Measurements from ENCODE around the gene SPAG17. TPM values are rescaled to one million over a fixed set of nuclear protein-coding genes. Genes with fewer than 3 reads are reported as not detected.

SPAG17 gene
- total RNA-seq, 4 donors from 2014 or later, result 0.13 to 3.1 (median 1.4) TPM

DNA sequence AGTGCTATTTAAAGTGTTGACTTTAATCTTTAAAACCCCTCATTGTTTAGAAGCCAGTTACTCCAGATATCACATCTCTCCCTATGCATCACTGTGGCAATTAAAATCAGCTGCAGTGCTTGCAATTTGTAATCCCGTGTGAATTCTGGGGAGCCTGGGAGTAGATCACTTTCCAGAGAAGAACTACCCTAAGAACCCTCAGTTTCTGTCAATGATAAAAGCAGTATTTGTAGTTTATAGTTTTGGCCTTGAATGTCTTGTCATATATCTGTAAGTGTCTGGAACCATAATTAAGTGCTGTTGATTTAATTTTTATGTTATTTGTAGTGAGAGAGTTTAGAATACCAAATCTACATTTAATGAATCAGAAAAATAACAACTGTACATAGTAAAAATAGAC, 5.5 kb upstream of the SPAG17 start:
- 46% methylated on average over 1 of the region's 1 CpG for WGBS
- Histone ChIP-seq H3K9me3 (peaks cover 4% of the 10 kb centered on the region), H3K27me3 (no peaks in the 10 kb centered on the region), H3K4me3 (no peak overlapping the region), H3K4me1 (peaks cover under 1% of the 10 kb centered on the region), H3K27ac (no peak overlapping the region), H3K36me3 (no peaks in the 10 kb centered on the region)
- no peak for DNase-seq (ENCODE audit: low spot score in 2 of 2)
- no peak for TF ChIP-seq POLR2A (IDR thresholded peaks at IDR 0.05)
- TF ChIP-seq EP300 (IDR thresholded peaks at IDR 0.05), result no peak
- TF ChIP-seq, protein P1, sequence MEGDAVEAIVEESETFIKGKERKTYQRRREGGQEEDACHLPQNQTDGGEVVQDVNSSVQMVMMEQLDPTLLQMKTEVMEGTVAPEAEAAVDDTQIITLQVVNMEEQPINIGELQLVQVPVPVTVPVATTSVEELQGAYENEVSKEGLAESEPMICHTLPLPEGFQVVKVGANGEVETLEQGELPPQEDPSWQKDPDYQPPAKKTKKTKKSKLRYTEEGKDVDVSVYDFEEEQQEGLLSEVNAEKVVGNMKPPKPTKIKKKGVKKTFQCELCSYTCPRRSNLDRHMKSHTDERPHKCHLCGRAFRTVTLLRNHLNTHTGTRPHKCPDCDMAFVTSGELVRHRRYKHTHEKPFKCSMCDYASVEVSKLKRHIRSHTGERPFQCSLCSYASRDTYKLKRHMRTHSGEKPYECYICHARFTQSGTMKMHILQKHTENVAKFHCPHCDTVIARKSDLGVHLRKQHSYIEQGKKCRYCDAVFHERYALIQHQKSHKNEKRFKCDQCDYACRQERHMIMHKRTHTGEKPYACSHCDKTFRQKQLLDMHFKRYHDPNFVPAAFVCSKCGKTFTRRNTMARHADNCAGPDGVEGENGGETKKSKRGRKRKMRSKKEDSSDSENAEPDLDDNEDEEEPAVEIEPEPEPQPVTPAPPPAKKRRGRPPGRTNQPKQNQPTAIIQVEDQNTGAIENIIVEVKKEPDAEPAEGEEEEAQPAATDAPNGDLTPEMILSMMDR (IDR thresholded peaks at IDR 0.05), result no peak
- TF ChIP-seq POLR2AphosphoS5 (IDR thresholded peaks at IDR 0.05), result no peak

DNA sequence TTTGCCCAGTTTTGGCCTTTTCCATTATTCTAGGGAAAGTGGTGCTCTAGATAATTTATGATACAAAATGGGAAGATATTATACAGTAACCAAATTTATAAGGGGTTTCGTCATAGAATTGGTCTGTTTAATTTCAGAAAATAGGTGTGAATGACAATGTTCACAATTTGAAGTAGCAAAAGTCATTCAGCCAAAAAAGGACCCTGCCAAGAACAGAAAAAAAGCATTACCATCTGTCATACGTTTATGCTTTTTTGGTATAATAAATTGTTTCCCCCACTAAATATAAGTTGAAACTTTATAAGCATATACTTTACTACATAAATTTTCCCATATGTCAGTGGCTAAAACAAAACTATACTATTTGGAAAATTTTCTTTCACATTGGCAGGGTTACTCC, 4.5 kb upstream of the SPAG17 start:
- Histone ChIP-seq H3K27me3 (no peaks in the 10 kb centered on the region), H3K4me1 (peaks cover 11% of the 10 kb centered on the region), H3K27ac (no peak overlapping the region), H3K4me3 (no peak overlapping the region), H3K9me3 (peaks cover 4% of the 10 kb centered on the region), H3K36me3 (no peaks in the 10 kb centered on the region)
- 43% methylated on average over 2 of the region's 2 CpGs for WGBS
- TF ChIP-seq, protein P1 (IDR thresholded peaks at IDR 0.05), result no peak
- TF ChIP-seq POLR2A (IDR thresholded peaks at IDR 0.05) (no peak), EP300 (IDR thresholded peaks at IDR 0.05) (no peak), POLR2AphosphoS5 (IDR thresholded peaks at IDR 0.05) (no peak)
- no peak for DNase-seq (ENCODE audit: low spot score in 2 of 2)

DNA sequence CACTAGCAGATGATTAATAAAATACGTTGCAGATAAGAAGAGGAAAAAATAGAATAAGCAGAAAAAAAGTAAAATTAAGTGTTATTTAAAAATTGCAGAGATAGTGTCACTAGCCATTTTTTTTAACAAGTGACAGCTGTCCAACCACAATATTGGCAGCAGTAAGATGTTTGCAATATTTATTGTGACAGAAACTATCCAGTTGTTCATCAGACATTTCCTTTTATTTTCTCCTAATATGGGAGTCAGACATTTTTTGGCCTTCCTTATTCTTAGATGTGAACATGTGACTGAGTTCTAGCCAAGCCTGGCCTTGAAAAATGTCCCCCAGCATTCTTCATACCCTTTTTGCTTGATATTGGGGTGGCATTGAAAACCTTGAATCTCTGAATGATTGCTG, 3.4 kb upstream of the SPAG17 start:
- H3K4me1 ChIP-seq, result peaks cover 11% of the 10 kb centered on the region
- TF ChIP-seq EP300 (IDR thresholded peaks at IDR 0.05) (no peak), POLR2AphosphoS5 (IDR thresholded peaks at IDR 0.05) (no peak)
- 54% methylated on average over 1 of the region's 1 CpG for WGBS
- no peaks in the 10 kb centered on the region for H3K27me3 ChIP-seq
- H3K9me3 ChIP-seq, result peaks cover 4% of the 10 kb centered on the region
- no peak overlapping the region for H3K27ac ChIP-seq
- H3K36me3 ChIP-seq, result no peaks in the 10 kb centered on the region
- H3K4me3 ChIP-seq, result no peak overlapping the region
- no peak for DNase-seq (ENCODE audit: low spot score in 2 of 2)

DNA sequence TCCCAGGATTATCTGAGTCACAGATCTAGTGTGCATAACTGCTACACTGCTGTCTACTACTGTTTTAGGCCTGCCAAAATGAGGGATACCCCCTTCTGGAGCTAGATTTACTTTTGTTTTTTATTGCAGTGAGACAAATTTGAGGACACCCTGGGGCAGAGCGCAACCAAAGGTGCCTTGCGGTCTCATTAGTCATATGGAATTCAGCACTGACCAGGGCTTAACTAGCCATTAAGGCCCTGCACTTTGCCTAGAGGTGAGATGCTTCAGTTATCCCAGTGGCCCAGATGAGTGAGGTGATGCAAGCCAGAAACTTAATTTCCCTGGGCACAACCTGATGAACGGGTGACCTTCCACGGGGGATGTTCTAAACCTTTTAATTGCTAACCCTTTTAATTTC, 998 bp upstream of the SPAG17 start:
- H3K4me1 ChIP-seq, result peaks cover 11% of the 10 kb centered on the region
- no peak for DNase-seq (ENCODE audit: low spot score in 2 of 2)
- WGBS, result 98% methylated on average over 4 of the region's 4 CpGs
- TF ChIP-seq POLR2A (IDR thresholded peaks at IDR 0.05), result no peak
- TF ChIP-seq EP300 (IDR thresholded peaks at IDR 0.05), result no peak
- TF ChIP-seq POLR2AphosphoS5 (IDR thresholded peaks at IDR 0.05), result no peak
- TF ChIP-seq, protein P1 (IDR thresholded peaks at IDR 0.05), result no peak
- no peak overlapping the region for H3K27ac ChIP-seq
- H3K27me3 ChIP-seq, result no peaks in the 10 kb centered on the region
- no peaks in the 10 kb centered on the region for H3K36me3 ChIP-seq
- no peak overlapping the region for H3K4me3 ChIP-seq
- no peaks in the 10 kb centered on the region for H3K9me3 ChIP-seq

DNA sequence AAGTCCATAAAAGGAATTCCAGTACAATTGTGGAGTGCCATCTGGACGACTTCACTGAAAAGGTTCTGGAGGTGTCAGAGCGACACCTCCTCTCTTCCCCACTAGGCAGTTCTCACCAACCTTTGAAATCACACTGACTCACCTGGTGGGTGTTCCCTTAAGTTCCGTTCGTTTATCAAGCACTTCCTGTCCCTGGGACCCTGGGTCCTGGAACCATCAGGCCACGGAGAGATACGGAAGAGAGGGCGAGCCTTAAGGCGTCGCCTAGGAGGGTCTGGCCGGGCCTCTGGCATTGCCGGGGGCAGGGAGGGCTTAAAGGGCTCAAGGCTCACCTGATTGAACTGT, 317 bp downstream of the SPAG17 start:
- Histone ChIP-seq H3K4me1 (peaks cover 11% of the 10 kb centered on the region), H3K27me3 (no peaks in the 10 kb centered on the region), H3K9me3 (no peaks in the 10 kb centered on the region), H3K27ac (no peak overlapping the region), H3K4me3 (peak overlapping the region; percentile 50), H3K36me3 (no peaks in the 10 kb centered on the region)
- 26% methylated on average over 4 of the region's 11 CpGs for WGBS
- no peak for DNase-seq (ENCODE audit: low spot score in 2 of 2)
- TF ChIP-seq POLR2A (IDR thresholded peaks at IDR 0.05) (no peak), POLR2AphosphoS5 (IDR thresholded peaks at IDR 0.05) (no peak), EP300 (IDR thresholded peaks at IDR 0.05) (no peak)
- TF ChIP-seq, protein P1 (IDR thresholded peaks at IDR 0.05), result no peak

DNA sequence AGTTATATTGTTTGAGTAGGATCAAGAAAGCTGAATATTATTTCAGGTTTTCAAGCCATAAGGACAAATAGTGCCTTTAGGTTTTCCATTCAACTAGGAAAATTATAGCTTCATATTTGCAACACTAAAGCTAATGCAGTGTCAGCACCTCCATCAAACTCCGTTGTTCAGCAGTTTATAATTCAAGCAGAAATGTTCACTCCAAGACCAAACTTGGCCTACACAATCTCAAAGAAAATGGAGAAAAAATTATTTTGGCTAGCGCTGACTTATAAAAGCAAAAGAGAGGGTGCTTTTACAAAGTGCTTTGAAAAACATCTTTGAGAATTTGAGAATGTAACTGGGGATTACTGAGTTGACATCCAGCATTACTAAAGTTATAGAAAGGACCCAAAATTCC, 1.4 kb downstream of the SPAG17 start:
- H3K27me3 ChIP-seq, result no peaks in the 10 kb centered on the region
- TF ChIP-seq, protein P1 (IDR thresholded peaks at IDR 0.05), result no peak
- TF ChIP-seq EP300 (IDR thresholded peaks at IDR 0.05) (no peak), POLR2AphosphoS5 (IDR thresholded peaks at IDR 0.05) (no peak), POLR2A (IDR thresholded peaks at IDR 0.05) (no peak)
- no peak for DNase-seq (ENCODE audit: low spot score in 2 of 2)
- peaks cover 11% of the 10 kb centered on the region for H3K4me1 ChIP-seq
- no peaks in the 10 kb centered on the region for H3K36me3 ChIP-seq
- H3K4me3 ChIP-seq, result no peak overlapping the region
- H3K27ac ChIP-seq, result no peak overlapping the region
- no peaks in the 10 kb centered on the region for H3K9me3 ChIP-seq
- WGBS, result 87% methylated on average over 2 of the region's 2 CpGs

All from suprapubic skin (tissue), 4 donors.